GM21360 (cell line): ENCODE measurements around the gene MILR1.
"Not testable (repeated sequence)": the region's sequence is repeated elsewhere in the genome, so short reads cannot be mapped to it uniquely, and the experiment has no call there.

Source experiments
- ATAC-seq: cut with Tn5 transposase; IDR thresholded peaks from one replicate; pipeline ENCODE4 v1.9.1; 2021; ENCODE audit warnings: mild to moderate bottlenecking, moderate library complexity; ENCODE audit not compliant: unreplicated experiment

Gene MILR1

DNA sequence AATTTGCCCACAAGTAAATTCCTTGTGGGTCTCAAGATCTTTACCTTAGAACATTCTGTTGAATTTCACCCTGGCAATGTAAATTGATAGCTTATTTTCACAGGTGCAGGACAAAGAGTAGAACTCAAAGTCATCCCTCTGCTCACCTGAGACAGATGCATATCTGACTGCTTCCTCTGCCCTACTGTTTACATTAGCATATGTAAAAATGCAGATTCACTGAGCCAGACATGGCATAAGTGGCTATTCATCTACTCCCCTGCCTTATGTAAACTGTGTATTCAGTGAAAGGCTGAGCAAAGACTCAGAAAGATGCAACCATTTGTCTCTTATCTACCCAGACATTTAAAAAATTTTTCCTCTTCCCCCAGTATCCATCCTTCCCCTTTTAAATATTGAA is 22.3 kb upstream of the MILR1 start:
- ATAC-seq, result no peak

DNA sequence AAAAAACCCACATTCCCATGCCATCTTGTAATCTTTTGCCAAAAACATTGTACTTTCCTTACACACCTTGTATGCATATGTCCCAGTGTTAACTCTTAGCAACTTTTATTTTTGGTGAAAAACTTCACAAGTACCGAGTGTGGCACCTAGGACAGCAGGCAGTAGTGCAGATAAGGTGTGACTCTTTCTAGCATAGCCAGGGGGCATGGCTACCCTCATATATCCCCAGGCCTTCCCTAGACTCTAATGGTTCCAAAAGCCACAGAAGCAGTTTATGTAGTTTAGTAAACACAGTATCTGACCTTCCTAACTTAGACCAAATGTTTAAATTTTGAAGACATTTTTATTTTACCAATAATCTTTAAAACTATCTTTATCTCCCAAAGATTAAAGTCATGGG is 20.5 kb upstream of the MILR1 start:
- ATAC-seq, result no peak

DNA sequence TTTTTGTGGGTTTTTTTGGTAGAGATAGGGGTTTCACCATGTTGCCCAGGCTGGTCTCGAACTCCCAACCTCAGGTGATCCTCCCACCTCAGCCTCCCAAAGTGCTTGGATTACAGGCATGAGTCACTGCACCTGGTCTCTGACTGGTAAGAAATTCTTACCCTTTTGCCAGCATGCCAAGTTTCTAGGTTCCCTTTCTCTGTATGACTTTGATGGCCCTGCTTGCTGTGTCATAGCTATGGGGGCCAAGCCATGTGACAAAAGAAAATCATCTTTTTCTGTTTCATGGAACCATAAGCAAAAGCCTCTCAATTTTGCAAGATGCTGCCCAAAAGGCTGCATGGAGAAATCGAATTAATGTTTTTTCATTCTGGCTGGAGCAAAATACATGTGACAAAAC is 18.9 kb upstream of the MILR1 start:
- ATAC-seq, result not testable (repeated sequence)

DNA sequence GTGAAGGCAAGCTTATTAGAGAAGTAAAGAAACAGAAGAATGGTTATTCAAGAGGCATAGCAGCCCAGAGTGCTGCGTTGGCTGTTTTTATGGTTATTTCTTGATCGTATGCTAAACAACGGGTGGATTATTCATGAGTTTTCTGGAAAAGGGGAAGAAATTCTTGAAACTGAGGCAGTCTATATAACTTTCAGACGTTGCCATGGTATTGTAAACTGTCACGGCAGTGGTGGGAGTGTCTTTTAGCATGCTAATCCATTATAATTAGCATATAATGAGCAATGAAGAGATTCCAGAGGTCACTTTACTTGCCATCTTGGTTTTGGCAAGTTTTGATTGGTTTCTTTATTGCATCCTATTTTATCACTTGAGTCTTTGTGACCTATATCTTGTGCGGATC is 17.4 kb upstream of the MILR1 start:
- no peak for ATAC-seq

DNA sequence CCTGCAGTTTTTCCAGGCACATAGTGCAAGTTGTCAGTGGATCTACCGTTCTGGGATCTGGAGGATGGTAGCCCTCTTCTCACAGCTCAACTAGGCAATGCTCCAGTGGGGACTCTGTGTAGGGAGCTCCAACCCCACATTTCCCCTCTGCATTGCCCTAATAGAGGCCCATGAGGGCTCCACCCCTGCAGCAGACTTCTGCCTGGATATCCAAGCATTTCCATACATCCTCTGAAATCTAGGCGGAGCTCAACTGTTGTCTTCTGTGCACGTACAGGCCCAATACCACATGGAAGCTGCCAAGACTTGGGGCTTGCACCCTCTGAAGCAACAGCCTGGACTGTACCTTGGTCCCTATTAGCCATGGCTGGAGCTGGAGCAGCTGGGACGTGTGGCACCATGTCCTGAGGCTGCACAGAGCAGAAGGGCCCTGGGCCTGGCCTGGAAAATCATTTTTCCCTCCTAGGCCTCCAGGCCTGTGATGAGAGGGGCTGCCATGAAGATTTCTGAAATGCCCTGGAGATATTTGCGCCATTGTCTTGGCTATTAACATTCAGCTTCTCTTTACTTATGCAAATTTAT is 10.9 kb upstream of the MILR1 start:
- ATAC-seq, result no peak

DNA sequence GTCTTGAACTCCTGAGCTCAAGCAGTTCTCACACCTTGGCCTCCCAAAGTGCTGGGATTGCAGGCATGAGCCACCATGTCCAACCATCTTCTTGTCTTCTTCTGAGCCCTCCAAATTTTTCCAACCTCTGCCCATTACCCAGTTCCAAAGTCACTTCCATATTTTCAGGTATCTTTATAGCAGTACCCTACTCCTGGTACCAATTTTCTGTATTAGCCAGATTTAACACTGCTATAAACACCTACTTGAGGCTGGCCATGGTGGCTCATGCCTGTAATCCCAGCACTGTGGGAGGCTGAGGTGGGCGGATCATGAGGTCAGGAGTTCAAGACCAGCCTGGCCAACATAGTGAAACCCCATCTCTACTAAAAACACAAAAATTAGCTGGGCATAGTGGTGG is 9.4 kb upstream of the MILR1 start:
- ATAC-seq, result not testable (repeated sequence)

DNA sequence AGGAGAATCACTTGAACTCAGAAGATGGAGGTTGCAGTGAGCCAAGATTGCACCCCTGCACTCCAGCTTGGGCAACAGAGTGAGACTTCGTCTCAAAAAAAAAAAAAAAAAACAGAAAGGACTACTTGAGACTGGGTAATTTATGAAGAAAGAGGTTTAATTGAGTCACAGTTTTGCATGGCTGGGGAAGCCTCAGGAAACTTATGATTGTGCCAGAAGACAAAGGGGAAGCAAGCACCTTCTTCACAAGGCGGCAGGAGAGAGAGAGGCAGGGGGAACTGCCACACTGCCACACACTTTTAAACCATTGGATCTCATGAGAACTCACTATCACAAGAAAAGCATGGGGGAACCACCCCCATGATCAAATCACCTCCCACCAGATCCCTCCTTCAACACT is 9.0 kb upstream of the MILR1 start:
- ATAC-seq, result no peak

DNA sequence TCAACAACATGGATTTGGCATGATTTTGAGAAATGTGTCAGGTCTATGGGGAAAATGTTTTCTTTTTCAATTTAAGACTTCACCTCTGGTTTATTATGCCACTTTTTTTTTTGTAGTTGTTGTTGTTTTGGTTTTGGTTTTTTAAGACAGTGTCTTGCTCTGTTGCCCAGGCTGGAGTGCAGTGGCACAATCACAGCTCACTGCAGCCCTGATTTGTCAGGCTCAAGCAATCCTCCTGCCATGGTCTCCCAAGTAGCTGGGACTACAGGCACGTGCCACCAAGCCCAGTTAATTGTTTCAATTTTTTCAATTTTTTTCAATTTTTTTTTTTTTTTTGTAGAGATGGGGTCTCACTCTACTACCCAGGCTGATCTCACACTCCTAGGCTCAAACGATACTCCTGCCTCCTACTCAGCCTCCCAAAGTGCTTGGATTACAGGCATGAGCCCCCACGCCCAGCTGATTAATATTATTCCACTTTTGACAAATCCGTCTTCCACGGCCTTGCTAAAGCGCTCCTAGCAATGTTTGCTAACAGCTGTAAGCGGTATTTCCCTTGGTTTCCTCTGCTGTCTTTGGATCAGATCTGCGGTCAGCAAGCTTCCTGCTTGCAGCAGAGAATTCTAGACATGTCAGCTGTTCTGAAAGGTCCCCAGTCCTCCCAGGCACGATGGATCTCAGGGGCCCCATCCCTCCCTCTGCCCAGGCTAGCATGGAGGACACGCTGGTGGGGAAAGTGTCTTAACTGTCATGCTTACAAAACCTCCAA is 7.0 kb upstream of the MILR1 start:
- no peak for ATAC-seq

DNA sequence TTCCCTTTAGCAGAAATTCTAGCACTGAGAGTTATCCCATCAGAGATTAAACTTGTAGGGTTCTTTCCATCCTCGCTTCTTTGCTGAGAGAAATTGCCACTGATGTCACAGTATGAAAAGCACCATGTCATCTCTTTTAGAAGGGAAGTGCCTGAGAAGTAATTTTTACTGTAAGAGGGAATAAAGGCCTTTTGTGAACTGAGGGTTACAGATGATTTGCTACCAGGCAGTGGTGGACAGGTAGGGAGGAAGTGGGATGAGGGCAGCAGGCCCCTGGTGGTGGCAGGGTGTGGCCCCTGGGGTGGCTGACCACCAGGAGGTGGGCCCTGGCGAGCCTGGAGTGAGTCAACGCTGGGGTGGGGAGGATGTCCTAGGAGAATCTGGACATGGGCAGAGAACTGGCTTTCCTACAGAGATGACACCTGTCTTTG is 6.4 kb upstream of the MILR1 start:
- no peak for ATAC-seq

DNA sequence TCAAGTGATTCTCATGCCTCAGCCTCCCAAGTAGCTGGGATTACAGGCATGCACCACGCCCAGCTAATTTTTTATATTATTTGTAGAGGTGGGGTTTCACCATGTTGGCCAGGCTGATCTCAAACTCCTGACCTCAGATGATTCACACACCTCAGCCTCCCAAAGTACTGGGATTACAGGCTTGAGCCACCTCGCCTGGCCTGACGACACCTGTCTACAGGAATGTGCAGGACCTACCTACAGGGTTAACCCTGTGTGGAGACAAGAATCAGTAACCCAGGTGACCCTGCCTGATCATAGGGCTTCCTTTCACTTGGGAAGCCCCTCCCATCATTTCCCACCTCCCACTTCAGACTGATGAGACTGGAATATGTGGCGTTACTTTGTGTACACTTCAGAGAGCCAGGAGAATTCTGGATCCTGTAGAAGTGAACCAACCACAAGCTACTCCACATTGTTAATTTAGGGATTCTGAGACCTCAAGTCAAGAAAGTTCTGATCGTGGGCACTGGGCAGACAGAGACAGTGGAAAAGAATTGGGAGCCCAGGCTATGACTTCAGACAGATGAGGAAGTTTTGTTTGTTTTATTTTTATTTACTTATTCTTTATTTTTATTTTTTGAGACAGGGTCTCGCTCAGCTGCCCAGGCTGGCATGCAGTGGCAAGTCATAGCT is 5.7 kb upstream of the MILR1 start:
- ATAC-seq, result no peak

DNA sequence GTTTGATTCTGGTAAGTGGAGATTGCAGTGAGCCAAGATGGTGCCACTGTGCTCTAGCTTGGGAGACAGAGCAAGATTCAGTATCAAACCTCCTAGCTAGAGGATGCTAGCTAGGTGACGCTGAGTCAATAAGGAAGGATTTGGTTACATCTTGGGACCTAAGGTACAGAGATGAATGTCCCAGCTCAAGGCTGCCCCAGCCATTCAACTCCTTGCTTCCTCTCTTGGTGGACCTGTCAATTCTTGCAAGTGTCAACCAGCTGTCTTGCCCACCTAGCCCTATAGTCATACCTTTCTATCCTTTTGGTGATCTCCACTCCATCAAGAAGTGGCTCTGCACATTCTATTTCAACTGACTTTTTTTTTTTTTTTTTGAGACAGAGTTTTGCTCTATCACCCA is 1.4 kb upstream of the MILR1 start:
- ATAC-seq, result no peak

DNA sequence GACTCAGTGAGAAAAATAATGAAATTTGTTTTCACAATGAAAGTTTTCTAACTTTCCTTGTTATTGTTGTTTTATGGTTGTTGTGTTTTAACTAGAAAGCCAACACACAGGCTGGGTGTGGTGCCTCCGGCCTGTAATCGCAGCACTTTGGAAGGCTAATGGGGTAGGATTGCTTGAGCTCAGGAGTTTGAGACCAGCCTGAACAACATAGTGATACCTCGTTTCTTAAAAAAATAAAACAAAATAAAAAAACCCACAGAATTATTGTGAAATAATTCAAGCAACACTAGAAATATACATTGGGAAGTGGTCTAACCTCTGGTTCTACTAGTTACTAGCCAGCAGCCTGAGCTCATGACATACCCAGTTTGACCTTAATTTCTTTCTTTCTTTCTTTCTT is 630 bp downstream of the MILR1 start:
- ATAC-seq, result no peak

DNA sequence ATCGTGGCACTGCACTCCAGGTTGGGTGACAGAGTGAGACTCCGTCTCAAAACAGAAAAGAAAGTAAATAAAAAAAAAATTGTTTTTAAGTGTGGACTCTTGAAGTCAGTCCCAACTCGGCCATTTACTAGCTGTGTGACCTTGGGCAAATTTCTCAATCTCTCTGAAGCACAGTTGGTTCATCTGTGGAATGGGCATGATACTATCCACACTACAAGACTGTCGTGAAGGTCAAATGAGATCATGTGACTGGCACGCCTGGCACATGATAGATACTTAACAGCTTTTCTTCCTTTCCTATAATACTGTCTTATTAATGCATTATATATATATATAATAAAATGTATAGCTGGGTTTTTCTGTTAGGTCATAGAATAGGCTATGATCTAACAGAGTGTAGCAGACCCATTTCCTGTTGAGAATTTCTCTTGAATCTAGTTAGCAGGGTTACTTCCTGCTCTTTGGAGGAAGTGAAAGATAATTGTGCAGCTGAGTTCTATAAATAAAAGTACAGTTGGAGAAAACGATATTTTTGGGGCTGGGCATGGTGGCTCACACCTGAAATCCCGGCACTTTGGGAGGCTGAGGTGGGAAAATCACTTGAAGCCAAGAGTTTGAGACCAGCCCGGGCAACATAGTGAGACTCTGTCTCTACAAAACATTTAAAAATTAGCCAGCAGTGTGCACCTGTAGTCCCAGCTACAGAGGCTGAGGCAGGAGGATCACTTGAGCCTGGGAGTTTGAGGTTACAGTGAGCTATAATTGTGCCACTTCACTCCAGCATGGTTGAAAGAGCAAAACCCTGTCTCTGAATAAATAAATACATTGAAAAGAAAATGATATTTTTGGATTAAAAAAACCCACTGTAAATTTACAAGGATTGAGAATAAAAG is 7.3 kb downstream of the MILR1 start:
- no peak for ATAC-seq

DNA sequence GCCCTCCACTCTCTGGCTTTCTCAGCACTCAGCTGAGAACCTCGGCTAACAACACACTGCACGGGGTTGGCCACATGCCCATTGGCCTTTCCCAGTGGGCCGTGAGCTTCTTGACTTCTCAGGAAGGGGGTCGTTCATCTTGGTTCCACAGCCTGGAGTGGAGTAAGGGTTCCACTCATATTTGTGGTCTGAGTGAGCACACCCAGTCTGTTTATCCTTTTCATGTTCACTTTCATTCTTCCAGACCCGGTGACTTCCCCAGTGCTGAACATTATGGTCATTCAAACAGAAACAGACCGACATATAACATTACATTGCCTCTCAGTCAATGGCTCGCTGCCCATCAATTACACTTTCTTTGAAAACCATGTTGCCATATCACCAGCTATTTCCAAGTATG is 8.2 kb downstream of the MILR1 start:
- no peak for ATAC-seq

DNA sequence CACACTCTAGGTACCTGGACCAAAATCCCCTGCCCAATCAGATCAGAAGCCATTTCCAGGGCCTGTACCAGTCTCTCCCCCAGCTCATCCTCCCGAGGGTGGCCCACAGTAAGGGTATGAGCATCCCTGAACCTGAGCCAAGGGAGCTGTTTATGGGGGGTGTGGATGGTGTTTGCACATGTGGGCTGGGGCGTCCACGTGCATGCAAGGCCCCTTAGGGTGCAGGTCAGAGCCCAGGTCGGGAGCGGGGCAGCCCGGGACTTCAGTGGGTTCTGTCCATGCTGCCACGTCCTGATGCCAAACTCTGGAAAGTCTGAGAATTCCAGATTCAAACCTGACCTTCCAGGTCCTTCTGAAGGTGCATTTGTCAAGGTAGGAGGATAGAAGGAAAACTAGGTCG is 9.8 kb downstream of the MILR1 start:
- no peak for ATAC-seq

DNA sequence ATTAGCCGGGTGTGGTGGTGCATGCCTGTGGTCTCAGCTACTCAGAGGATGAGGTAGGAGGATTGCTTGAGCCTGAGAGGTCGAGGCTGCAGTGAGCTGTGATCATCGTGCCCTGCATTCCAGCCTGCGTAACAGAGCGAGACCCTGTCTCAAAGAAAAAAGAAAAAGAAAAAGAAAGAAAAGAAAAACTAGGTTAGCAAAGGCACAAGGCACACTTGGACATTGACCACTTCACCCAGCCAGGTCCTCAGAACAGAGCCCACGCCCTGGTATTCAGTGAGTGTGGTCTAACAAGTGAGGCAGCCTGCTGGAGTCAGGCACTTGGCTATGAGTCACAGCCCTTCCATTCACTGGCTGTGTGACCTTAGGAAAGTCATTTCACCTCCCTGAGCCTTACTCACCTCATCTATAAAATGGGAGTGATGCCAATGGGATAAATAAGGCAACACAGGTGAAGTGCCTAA is 10.4 kb downstream of the MILR1 start:
- no peak for ATAC-seq

DNA sequence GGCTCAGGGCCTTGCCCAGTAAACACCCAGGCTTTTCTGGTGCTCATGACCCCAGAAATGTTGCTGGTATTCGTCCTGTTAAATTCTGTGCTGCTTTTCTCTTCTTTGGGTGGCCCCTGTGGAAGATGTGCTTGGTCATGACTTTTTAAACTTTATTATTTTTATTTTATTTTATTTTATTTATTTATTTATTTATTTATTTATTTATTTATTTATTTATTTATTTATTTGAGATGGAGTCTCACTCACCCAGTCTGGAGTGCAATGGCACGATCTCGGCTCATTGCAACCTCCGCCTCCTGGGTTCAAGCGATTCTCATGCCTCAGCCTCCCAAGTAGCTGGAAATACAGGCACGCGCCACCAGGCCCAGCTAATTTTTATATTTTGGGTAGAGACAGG is 10.9 kb downstream of the MILR1 start:
- not testable (repeated sequence) for ATAC-seq

DNA sequence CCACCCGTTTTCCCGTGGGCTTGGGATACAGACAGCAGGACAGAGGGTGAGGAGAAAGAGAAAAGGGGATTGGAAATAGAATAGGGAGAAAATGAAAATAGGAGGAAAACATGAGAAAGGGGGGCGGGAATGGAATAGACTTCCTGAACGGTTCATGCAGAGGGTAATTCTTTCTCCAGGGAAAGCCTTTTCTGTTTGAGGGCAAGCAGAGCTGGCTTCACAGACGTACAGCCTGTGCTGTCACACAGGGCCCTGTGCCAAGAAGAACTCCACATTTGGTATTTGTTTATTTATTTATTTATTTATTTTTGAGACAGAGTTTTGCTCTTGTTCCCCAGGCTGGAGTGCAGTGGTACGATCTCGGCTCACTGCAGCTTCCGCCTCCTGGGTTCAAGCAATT is 12.0 kb downstream of the MILR1 start:
- no peak for ATAC-seq

DNA sequence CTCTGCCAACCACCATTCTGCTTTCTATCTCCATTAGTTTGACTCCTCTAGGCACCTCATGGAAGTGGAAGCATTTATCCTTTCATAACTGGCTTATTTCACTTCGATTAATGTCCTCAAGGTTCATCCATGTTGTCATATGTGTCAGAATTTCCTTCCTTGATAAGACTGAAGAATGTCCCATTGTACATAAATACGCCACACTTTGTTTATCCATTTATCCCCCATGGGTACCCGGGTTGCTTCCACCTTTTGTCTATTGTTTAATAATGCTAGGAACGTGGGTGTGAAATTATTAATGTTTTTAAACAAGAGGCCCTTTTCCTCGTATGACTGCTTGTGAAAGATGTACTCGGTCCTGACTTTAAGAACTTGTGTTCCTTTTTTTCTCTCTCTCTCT is 12.9 kb downstream of the MILR1 start:
- no peak for ATAC-seq

DNA sequence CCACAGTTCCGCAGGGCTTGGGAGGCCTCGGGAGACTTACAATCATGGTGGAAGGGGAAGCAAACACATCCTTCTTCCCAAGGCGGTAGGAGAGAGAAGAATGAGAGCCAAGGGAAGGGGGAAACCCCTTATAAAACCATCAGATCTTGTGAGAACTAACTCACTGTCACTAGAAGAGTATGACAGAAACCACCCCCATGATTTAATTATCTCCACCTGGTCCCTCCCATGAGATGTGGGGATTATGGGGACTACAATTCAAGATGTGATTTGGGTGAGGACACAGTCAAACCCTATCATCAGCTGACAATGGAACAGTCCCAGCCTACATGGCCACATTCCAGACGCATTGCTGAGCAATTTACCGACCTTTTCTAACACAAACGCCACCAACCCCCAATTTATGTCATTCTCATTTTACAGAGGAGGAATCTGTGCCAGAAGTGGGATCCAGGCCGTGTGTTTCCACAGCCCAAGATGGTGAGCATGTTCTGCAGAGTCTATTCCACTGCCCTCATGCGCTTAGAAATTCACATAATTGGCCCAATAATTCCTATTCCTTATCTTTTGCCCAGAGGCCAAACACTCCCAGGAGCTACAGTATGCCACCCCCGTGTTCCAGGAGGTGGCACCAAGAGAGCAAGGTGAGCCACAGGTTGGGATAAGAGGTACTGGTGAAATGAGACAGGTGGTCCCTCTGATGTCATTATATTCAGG is 17.3 kb downstream of the MILR1 start:
- ATAC-seq, result no peak

DNA sequence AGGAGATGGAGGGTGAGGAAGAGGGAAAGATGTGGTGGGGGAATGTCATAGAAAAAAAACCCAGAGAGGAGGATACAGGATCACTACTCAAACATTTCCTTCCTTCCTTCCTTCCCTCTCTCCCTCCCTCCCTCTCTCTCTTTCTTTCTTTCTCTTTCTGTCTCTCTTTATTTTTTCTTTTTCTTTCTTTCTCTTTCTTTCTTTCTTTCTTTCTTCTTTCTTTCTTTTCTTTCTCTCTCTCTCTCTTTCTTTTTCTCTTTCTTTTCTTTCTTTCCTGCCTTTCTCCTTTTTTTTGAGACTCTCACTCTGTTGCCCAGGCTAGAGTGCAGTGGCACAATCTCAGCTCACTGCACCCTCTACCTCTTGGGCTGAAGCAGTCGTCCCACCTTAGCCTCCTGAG is 17.9 kb downstream of the MILR1 start:
- not testable (repeated sequence) for ATAC-seq
